ENCODE measurements around the gene SPTBN1. TPM values are rescaled to one million over a fixed set of nuclear protein-coding genes. Genes with fewer than 3 reads are reported as not detected.
A peak's percentile ranks its signal among the peaks of the same experiment; 100 is the strongest.

SPTBN1 gene
- total and polyA plus RNA-seq, 9 of the 15 experiments (the other 6 are each of a cell fraction or from before 2014, with no cell fraction given): 8.9 to 66.8 (median 31.4) TPM

GRCh38 chr2:54559593-54560145, 103.5 kb downstream of the SPTBN1 start (continued):
- TF ChIP-seq CUX1 (CRISPR knock-in tag; IDR thresholded peaks at IDR 0.05): no peak
- peak; percentile 7 for TF ChIP-seq MEIS2 (IDR thresholded peaks at IDR 0.05; ENCODE audit: partially characterized antibody)
- no peak for TF ChIP-seq ATF6 (CRISPR knock-in tag; IDR thresholded peaks at IDR 0.05)
- no peak for TF ChIP-seq CHAMP1 (IDR thresholded peaks at IDR 0.05)
- no peak for TF ChIP-seq MLX (CRISPR knock-in tag; conservative IDR thresholded peaks at IDR 0.05)
- TF ChIP-seq NCOA4 (IDR thresholded peaks at IDR 0.05; ENCODE audit: partially characterized antibody): no peak
- no peak for TF ChIP-seq DDX20 (tag; IDR thresholded peaks at IDR 0.05; ENCODE audit: low read depth)
- no peak for TF ChIP-seq CEBPG (CRISPR knock-in tag; IDR thresholded peaks at IDR 0.05)
- peak in 1 of 2 experiments; percentile 19; a peak in 1 of 4 replicates for TF ChIP-seq CEBPG (tag; conservative IDR thresholded peaks at IDR 0.05 in 1 of 2, IDR thresholded peaks at IDR 0.05 in 1 of 2)
- no peak for TF ChIP-seq ZNF408 (CRISPR knock-in tag; IDR thresholded peaks at IDR 0.05; ENCODE audit: low read depth)
- no peak for TF ChIP-seq FOXA1 (IDR thresholded peaks at IDR 0.05; ENCODE audit: borderline replicate concordance)
- TF ChIP-seq GTF2A2 (tag; IDR thresholded peaks at IDR 0.05): no peak
- TF ChIP-seq MTA1 (IDR thresholded peaks at IDR 0.05; ENCODE audit: borderline replicate concordance): no peak
- no peak for TF ChIP-seq SLC30A9 (CRISPR knock-in tag; IDR thresholded peaks at IDR 0.05)
- TF ChIP-seq RAD21 (CRISPR knock-in tag; conservative IDR thresholded peaks at IDR 0.05 in 1 of 2, IDR thresholded peaks at IDR 0.05 in 1 of 2): no peak
- no peak for TF ChIP-seq RBM17 (IDR thresholded peaks at IDR 0.05; ENCODE audit: borderline replicate concordance, low read depth, low read length)
- no peak for TF ChIP-seq ESRRB (CRISPR knock-in tag; IDR thresholded peaks at IDR 0.05; ENCODE audit: borderline replicate concordance)

Data from K562 (cell line).